Ecto neural progenitor cell (in vitro differentiated cells): ENCODE data around the gene PIP5KL1.
A peak's percentile ranks its signal among the peaks of the same experiment; 100 is the strongest.

ENCODE experiments used
- DNase-seq: peaks from one replicate; pipeline ENCODE4 v3.0.0-alpha.2; 2018; ENCODE audit warnings: low spot score

Gene PIP5KL1

GRCh38 chr9:127915801-127916719 is 14.5 kb downstream of the PIP5KL1 start:
- DNase-seq, result peak; percentile 59

GRCh38 chr9:127915325-127915752 is 15.2 kb downstream of the PIP5KL1 start:
- no peak for DNase-seq

GRCh38 chr9:127913682-127914081 is 16.9 kb downstream of the PIP5KL1 start:
- no peak for DNase-seq

GRCh38 chr9:127912882-127913281 is 17.7 kb downstream of the PIP5KL1 start:
- no peak for DNase-seq

- DNase-seq, result peak; percentile 42
Measured at GRCh38 chr9:127912296-127912695, 18.3 kb downstream of the PIP5KL1 start.

GRCh38 chr9:127910613-127911205 is 19.9 kb downstream of the PIP5KL1 start:
- DNase-seq, result no peak

- peak; percentile 41 for DNase-seq
Measured at GRCh38 chr9:127909839-127910273, 20.7 kb downstream of the PIP5KL1 start.

GRCh38 chr9:127908660-127908926 is 22.0 kb downstream of the PIP5KL1 start:
- DNase-seq, result no peak

GRCh38 chr9:127907867-127908659 is 22.5 kb downstream of the PIP5KL1 start:
- DNase-seq, result no peak

GRCh38 chr9:127905788-127906191 is 24.8 kb downstream of the PIP5KL1 start:
- no peak for DNase-seq

- DNase-seq, result peak; percentile 44
Measured at GRCh38 chr9:127905004-127905728, 25.4 kb downstream of the PIP5KL1 start.

- peak; percentile 47 for DNase-seq
Measured at GRCh38 chr9:127904561-127905003, 26.0 kb downstream of the PIP5KL1 start.

GRCh38 chr9:127903557-127904475 is 26.8 kb downstream of the PIP5KL1 start:
- peak; percentile 47 for DNase-seq

GRCh38 chr9:127899128-127899943 is 31.2 kb downstream of the PIP5KL1 start, which contains the start of gene ST6GALNAC6:
ST6GALNAC6 (minus strand) TSS chr9:127899603; CDS start chr9:127897981, 1,622 bp downstream.
- peak; percentile 78 for DNase-seq

- peak; percentile 70 for DNase-seq
Measured at GRCh38 chr9:127898433-127899127, 32.0 kb downstream of the PIP5KL1 start.

- peak; percentile 97 for DNase-seq
Measured at GRCh38 chr9:127897193-127897692, 33.3 kb downstream of the PIP5KL1 start.

GRCh38 chr9:127896395-127897192 is 34.0 kb downstream of the PIP5KL1 start:
- DNase-seq, result no peak

- no peak for DNase-seq
Measured at GRCh38 chr9:127895811-127896210, 34.8 kb downstream of the PIP5KL1 start.
